K562 (cell line): ENCODE data around the gene OR9Q1.

ENCODE experiments used
- EGR1 ChIP-seq: fragments of 450-650 bp; conservative IDR thresholded peaks from 2 replicates; pipeline ENCODE4 v1.6.1; 2017; ENCODE audit warnings: mild to moderate bottlenecking
- EZH2 ChIP-seq: IDR thresholded peaks from 2 replicates; pipeline ENCODE4 v1.6.1; 2012; ENCODE audit warnings: low read depth, mild to moderate bottlenecking, inconsistent platforms, low read length, borderline replicate concordance
- POLR2AphosphoS5 ChIP-seq: IDR thresholded peaks from 2 replicates; pipeline ENCODE4 v1.6.1; 2011; ENCODE audit warnings: mild to moderate bottlenecking, low read depth, low read length, moderate library complexity; ENCODE audit not compliant: control insufficient read depth, insufficient read depth
- SETDB1 ChIP-seq: IDR thresholded peaks from one replicate; pipeline ENCODE4 v1.6.1; 2012; ENCODE audit warnings: low read length, control low read depth, inconsistent platforms
- ZNF76 ChIP-seq: fragments of 250-450 bp; sonication (Bioruptor Pico); IDR thresholded peaks from 2 replicates; pipeline ENCODE4 v1.4.0; 2020; ENCODE audit warnings: mild to moderate bottlenecking, moderate library complexity, borderline replicate concordance
- TF ChIP-seq, protein P1 (sequence below), 3 experiments: IDR thresholded peaks in 2 of 3; conservative IDR thresholded peaks in 1 of 3; 2 replicates each; pipeline ENCODE4 v1.5.1; 2011 to 2012; ENCODE audit warnings: low read length in 3 of 3, mild to moderate bottlenecking in 3 of 3, control low read depth in 2 of 3, improper control_type of control experiment in 1 of 3, inconsistent platforms in 1 of 3, low read depth in 1 of 3, mixed read lengths in 1 of 3, moderate library complexity in 1 of 3; ENCODE audit not compliant: insufficient read depth in 2 of 3
- TF ChIP-seq, protein P2 (sequence below): sonication (generic); formaldehyde crosslinking; IDR thresholded peaks from 2 replicates; pipeline ENCODE4 v1.9.0; 2022; ENCODE audit warnings: mild to moderate bottlenecking, missing genetic modification reagents

DNA sequence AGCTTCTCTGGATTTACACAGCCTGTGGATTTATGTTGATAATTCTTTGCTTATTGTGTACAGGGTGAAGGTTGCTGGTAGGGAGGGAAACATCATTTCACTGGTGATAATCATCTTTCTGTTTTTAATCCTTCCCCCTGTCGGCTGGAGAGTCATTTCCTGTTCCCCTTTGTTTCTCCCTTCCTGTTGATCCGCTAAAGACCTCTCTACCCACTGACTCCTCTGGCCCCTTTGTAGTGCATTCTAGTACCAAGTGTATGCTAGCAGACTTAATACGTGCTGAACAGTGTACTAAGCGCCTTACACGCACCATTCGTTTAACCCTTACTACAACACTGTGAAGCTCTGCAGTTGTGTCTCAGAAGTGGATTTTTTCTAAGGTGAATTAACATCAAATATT is 19.0 kb upstream of the OR9Q1 start:
- TF ChIP-seq, protein P1, sequence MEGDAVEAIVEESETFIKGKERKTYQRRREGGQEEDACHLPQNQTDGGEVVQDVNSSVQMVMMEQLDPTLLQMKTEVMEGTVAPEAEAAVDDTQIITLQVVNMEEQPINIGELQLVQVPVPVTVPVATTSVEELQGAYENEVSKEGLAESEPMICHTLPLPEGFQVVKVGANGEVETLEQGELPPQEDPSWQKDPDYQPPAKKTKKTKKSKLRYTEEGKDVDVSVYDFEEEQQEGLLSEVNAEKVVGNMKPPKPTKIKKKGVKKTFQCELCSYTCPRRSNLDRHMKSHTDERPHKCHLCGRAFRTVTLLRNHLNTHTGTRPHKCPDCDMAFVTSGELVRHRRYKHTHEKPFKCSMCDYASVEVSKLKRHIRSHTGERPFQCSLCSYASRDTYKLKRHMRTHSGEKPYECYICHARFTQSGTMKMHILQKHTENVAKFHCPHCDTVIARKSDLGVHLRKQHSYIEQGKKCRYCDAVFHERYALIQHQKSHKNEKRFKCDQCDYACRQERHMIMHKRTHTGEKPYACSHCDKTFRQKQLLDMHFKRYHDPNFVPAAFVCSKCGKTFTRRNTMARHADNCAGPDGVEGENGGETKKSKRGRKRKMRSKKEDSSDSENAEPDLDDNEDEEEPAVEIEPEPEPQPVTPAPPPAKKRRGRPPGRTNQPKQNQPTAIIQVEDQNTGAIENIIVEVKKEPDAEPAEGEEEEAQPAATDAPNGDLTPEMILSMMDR (IDR thresholded peaks at IDR 0.05 in 2 of 3, conservative IDR thresholded peaks at IDR 0.05 in 1 of 3; ENCODE audit: insufficient read depth in 2 of 3, low read depth in 1 of 3, low read length in 3 of 3) = no peak
- TF ChIP-seq POLR2AphosphoS5 (no peak), ZNF76 (no peak), SETDB1 (no peak), EGR1 (no peak), EZH2 (no peak)
- TF ChIP-seq, protein P2, sequence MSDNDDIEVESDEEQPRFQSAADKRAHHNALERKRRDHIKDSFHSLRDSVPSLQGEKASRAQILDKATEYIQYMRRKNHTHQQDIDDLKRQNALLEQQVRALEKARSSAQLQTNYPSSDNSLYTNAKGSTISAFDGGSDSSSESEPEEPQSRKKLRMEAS (CRISPR knock-in tag) = no peak
